Measurements from ENCODE around the gene AFF4. TPM values are rescaled to one million over a fixed set of nuclear protein-coding genes. Genes with fewer than 3 reads are reported as not detected.
"Not testable (repeated sequence)": the region's sequence is repeated elsewhere in the genome, so short reads cannot be mapped to it uniquely, and the experiment has no call there.

AFF4 gene
- total RNA-seq, 2 experiments from 2014 or later = 21.6 to 42.4 TPM

DNA sequence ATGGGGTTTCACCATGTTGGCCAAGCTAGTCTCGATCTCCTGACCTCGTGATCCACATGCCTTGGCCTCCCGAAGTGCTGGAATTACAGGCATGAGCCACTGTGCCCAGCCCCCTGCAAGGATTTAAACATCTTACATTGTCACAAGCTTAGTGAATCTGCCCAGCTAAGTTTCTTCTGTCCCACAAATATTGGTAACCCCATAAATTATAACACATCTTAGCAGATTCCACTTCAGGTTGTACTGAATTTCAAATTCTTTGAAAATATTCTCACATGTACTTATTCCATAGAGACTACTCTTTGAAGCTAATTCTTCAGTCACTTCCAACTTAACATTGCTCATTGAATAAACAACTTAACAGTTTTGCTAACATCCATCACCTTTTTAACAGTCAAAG lies 13.4 kb upstream of the AFF4 start:
- Histone ChIP-seq H3K36me3 (ENCODE audit: insufficient read depth, low read length) (no peaks in the 10 kb centered on the region), H2AFZ (ENCODE audit: low read length) (no peak overlapping the region), H3K4me3 (ENCODE audit: low read depth, low read length, poor library complexity, severe bottlenecking) (no peak overlapping the region), H4K20me1 (ENCODE audit: insufficient read depth, low read length) (no peaks in the 10 kb centered on the region), H3K9me3 (ENCODE audit: low read length) (no peaks in the 10 kb centered on the region; the same call in 1 of the 2 replicates), H3K79me2 (ENCODE audit: insufficient read depth, low read depth, low read length) (no peaks in the 10 kb centered on the region), H3K9me2 (ENCODE audit: insufficient read depth, low read length) (no peaks in the 10 kb centered on the region), H3K27ac (ENCODE audit: low read depth, low read length, poor library complexity, severe bottlenecking) (no peak overlapping the region), H3K4me2 (ENCODE audit: low read length) (no peak overlapping the region), H3K4me1 (ENCODE audit: insufficient read depth, low read length, poor library complexity, severe bottlenecking) (no peaks in the 10 kb centered on the region)
- DNase-seq (ENCODE audit: low spot score) = no peak
- POLR2A ChIA-PET = interaction anchor here (0.6 to 2.2 kb wide), 4 partner anchors 14 to 529 kb away, joined by 3 to 14 read pairs (median 4); partner anchors contain the start of gene AFF4
- intact Hi-C loops (cut with micrococcal nuclease; ENCODE audit: unreplicated experiment) = no loop called here
- TF ChIP-seq, protein P1, sequence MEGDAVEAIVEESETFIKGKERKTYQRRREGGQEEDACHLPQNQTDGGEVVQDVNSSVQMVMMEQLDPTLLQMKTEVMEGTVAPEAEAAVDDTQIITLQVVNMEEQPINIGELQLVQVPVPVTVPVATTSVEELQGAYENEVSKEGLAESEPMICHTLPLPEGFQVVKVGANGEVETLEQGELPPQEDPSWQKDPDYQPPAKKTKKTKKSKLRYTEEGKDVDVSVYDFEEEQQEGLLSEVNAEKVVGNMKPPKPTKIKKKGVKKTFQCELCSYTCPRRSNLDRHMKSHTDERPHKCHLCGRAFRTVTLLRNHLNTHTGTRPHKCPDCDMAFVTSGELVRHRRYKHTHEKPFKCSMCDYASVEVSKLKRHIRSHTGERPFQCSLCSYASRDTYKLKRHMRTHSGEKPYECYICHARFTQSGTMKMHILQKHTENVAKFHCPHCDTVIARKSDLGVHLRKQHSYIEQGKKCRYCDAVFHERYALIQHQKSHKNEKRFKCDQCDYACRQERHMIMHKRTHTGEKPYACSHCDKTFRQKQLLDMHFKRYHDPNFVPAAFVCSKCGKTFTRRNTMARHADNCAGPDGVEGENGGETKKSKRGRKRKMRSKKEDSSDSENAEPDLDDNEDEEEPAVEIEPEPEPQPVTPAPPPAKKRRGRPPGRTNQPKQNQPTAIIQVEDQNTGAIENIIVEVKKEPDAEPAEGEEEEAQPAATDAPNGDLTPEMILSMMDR (conservative IDR thresholded peaks at IDR 0.05; ENCODE audit: low read length) = no peak
- TF ChIP-seq EZH2phosphoT487 (IDR thresholded peaks at IDR 0.05; ENCODE audit: borderline replicate concordance, low read depth, low read length) = no peak
- no TSS peak for BruUV-seq (replicated peaks)
- CTCF ChIA-PET (ENCODE audit: unreplicated experiment) = no interaction called here

DNA sequence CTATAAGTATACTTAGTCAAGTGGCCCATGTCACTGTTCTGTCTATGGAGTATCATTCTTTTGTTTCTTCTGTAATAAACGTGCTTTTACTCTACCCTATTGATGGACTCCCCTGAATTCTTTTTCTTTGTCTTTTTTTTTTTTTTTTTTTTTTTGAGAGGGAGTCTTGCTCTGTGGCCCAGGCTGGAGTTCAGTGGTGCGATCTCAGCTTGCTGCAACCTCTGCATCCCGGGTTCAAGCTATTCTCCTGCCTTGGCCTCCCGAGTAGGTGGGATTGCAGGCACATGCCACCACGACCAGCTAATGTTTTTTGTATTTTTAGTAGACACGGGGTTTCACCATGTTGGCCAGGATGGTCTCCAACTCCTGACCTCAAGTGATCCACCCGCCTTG lies 9.0 kb upstream of the AFF4 start:
- H2AFZ ChIP-seq (ENCODE audit: low read length); H3K27ac ChIP-seq (ENCODE audit: low read depth, low read length, poor library complexity, severe bottlenecking); H3K4me3 ChIP-seq (ENCODE audit: low read depth, low read length, poor library complexity, severe bottlenecking); H3K9me3 ChIP-seq (ENCODE audit: low read length); BruUV-seq (replicated peaks); H3K4me2 ChIP-seq (ENCODE audit: low read length); DNase-seq (ENCODE audit: low spot score); H3K79me2 ChIP-seq (ENCODE audit: insufficient read depth, low read depth, low read length); H3K36me3 ChIP-seq (ENCODE audit: insufficient read depth, low read length); CTCF ChIA-PET (ENCODE audit: unreplicated experiment); intact Hi-C loops (cut with micrococcal nuclease; ENCODE audit: unreplicated experiment); H4K20me1 ChIP-seq (ENCODE audit: insufficient read depth, low read length); H3K9me2 ChIP-seq (ENCODE audit: insufficient read depth, low read length); H3K4me1 ChIP-seq (ENCODE audit: insufficient read depth, low read length, poor library complexity, severe bottlenecking): not testable (repeated sequence)
- POLR2A ChIA-PET = interaction anchor here (0.5 to 1.7 kb wide), 3 partner anchors 9 to 269 kb away, joined by 4 to 9 read pairs (median 7); partner anchors contain the start of gene AFF4

GRCh38 chr5:132971483-132972435 lies 8.3 kb upstream of the AFF4 start:
- Histone ChIP-seq H3K9me3 (ENCODE audit: low read length) (no peaks in the 10 kb centered on the region; the same call in 1 of the 2 replicates), H3K9me2 (ENCODE audit: insufficient read depth, low read length) (no peaks in the 10 kb centered on the region), H4K20me1 (ENCODE audit: insufficient read depth, low read length) (no peaks in the 10 kb centered on the region), H3K27ac (ENCODE audit: low read depth, low read length, poor library complexity, severe bottlenecking) (no peak overlapping the region), H3K4me1 (ENCODE audit: insufficient read depth, low read length, poor library complexity, severe bottlenecking) (no peaks in the 10 kb centered on the region), H3K4me3 (ENCODE audit: low read depth, low read length, poor library complexity, severe bottlenecking) (no peak overlapping the region), H2AFZ (ENCODE audit: low read length) (no peak overlapping the region), H3K36me3 (ENCODE audit: insufficient read depth, low read length) (no peaks in the 10 kb centered on the region), H3K79me2 (ENCODE audit: insufficient read depth, low read depth, low read length) (no peaks in the 10 kb centered on the region), H3K4me2 (ENCODE audit: low read length) (no peak overlapping the region)
- ChIA-PET POLR2A (interaction anchor here (0.5 kb wide), 1 partner anchor 37 kb away, joined by 4 read pairs; no protein-coding TSS in a partner anchor), CTCF (ENCODE audit: unreplicated experiment) (no interaction called here)
- TF ChIP-seq, protein P1 (conservative IDR thresholded peaks at IDR 0.05; ENCODE audit: low read length) = no peak
- no peak for TF ChIP-seq EZH2phosphoT487 (IDR thresholded peaks at IDR 0.05; ENCODE audit: borderline replicate concordance, low read depth, low read length)
- BruUV-seq (replicated peaks) = no TSS peak
- intact Hi-C loops (cut with micrococcal nuclease; ENCODE audit: unreplicated experiment) = no loop called here
- no peak for DNase-seq (ENCODE audit: low spot score)

Data from OCI-LY7 (cell line).